Osteoblast (primary cell): ENCODE measurements around the gene RANGRF. TPM values are rescaled to one million over a fixed set of nuclear protein-coding genes. Genes with fewer than 3 reads are reported as not detected.

Source experiments
- DNase-seq: peaks from one replicate; pipeline ENCODE4 v3.0.0; 2011; ENCODE audit warnings: low spot score, mixed read lengths; ENCODE audit not compliant: insufficient read length; ENCODE audit errors: missing footprints
- H2AFZ ChIP-seq: 2 replicates; pipeline ENCODE4 v1.6.0; 2011; ENCODE audit warnings: mild to moderate bottlenecking, low read length
- H3K27ac ChIP-seq: 2 replicates; pipeline ENCODE4 v1.5.1; 2011; ENCODE audit warnings: mild to moderate bottlenecking, low read depth, low read length, moderate library complexity
- H3K27me3 ChIP-seq: 2 replicates; pipeline ENCODE4 v1.6.0; 2012; ENCODE audit warnings: mild to moderate bottlenecking, control low read depth, inconsistent platforms, low read length, moderate library complexity; ENCODE audit not compliant: insufficient read depth
- H3K36me3 ChIP-seq: 2 replicates; pipeline ENCODE4 v1.5.1; 2011; ENCODE audit warnings: mild to moderate bottlenecking, low read length, control low read depth, moderate library complexity; ENCODE audit not compliant: insufficient read depth
- H3K4me1 ChIP-seq: 2 replicates; pipeline ENCODE4 v1.5.1; 2011; ENCODE audit warnings: mild to moderate bottlenecking, low read length, control low read depth, moderate library complexity; ENCODE audit not compliant: insufficient read depth
- H3K4me2 ChIP-seq: 2 replicates; pipeline ENCODE4 v1.6.0; 2011; ENCODE audit warnings: mild to moderate bottlenecking, low read length; ENCODE audit not compliant: insufficient read depth
- H3K4me3 ChIP-seq: fragments of 200-600 bp; sonication (generic); 3 replicates; pipeline ENCODE4 v1.5.1; 2012; ENCODE audit warnings: mild to moderate bottlenecking, low read length, inconsistent platforms; ENCODE audit not compliant: insufficient read depth
- H3K79me2 ChIP-seq: 2 replicates; pipeline ENCODE4 v1.6.0; 2012; ENCODE audit warnings: mild to moderate bottlenecking, low read length, control low read depth, inconsistent platforms; ENCODE audit not compliant: insufficient read depth
- H3K9me3 ChIP-seq: 2 replicates; pipeline ENCODE4 v1.5.1; 2011; ENCODE audit warnings: low read depth, low read length, control low read depth
- H4K20me1 ChIP-seq: 2 replicates; pipeline ENCODE4 v1.6.0; 2012; ENCODE audit warnings: mild to moderate bottlenecking, low read length, control low read depth; ENCODE audit not compliant: insufficient read depth
- CTCF ChIP-seq: IDR thresholded peaks from 2 replicates; pipeline ENCODE4 v1.5.1; 2011; ENCODE audit warnings: mild to moderate bottlenecking, low read depth, low read length, moderate library complexity; ENCODE audit errors: extremely low read depth
- total RNA-seq: library from RNA; depleted of rRNA; stranded (reverse); fragments of >200 nt; gene quantifications from 2 replicates; pipeline ENCODE4 v1.2.3, GENCODE V29; 2012

RANGRF gene
- total RNA-seq, 1 donor, result 8.3 TPM

- Histone ChIP-seq H3K27ac (no peak overlapping the region), H3K4me2 (no peak overlapping the region), H3K79me2 (no peaks in the 10 kb centered on the region), H2AFZ (no peak overlapping the region), H3K4me1 (no peaks in the 10 kb centered on the region), H3K36me3 (no peaks in the 10 kb centered on the region), H4K20me1 (no peaks in the 10 kb centered on the region), H3K4me3 (no peak overlapping the region), H3K9me3 (no peaks in the 10 kb centered on the region), H3K27me3 (peaks cover 70% of the 10 kb centered on the region)
- no peak for TF ChIP-seq CTCF
- peak; percentile 69 for DNase-seq
Observed at GRCh38 chr17:8314797-8315763, 26.6 kb downstream of the RANGRF start.

GRCh38 chr17:8315764-8316217 is 27.3 kb downstream of the RANGRF start:
- H4K20me1 ChIP-seq, result no peaks in the 10 kb centered on the region
- H2AFZ ChIP-seq, result no peak overlapping the region
- DNase-seq, result peak; percentile 62
- H3K36me3 ChIP-seq, result no peaks in the 10 kb centered on the region
- H3K27me3 ChIP-seq, result peaks cover 67% of the 10 kb centered on the region
- H3K4me3 ChIP-seq, result no peak overlapping the region
- no peaks in the 10 kb centered on the region for H3K79me2 ChIP-seq
- H3K9me3 ChIP-seq, result no peaks in the 10 kb centered on the region
- no peak overlapping the region for H3K27ac ChIP-seq
- H3K4me1 ChIP-seq, result no peaks in the 10 kb centered on the region
- no peak for TF ChIP-seq CTCF
- no peak overlapping the region for H3K4me2 ChIP-seq

- H3K9me3 ChIP-seq, result no peaks in the 10 kb centered on the region
- no peaks in the 10 kb centered on the region for H4K20me1 ChIP-seq
- H3K4me2 ChIP-seq, result no peak overlapping the region
- H3K36me3 ChIP-seq, result no peaks in the 10 kb centered on the region
- no peak for TF ChIP-seq CTCF
- H3K4me3 ChIP-seq, result no peak overlapping the region
- no peak overlapping the region for H2AFZ ChIP-seq
- peaks cover 47% of the 10 kb centered on the region for H3K27me3 ChIP-seq
- H3K4me1 ChIP-seq, result no peaks in the 10 kb centered on the region
- no peak for DNase-seq
- no peaks in the 10 kb centered on the region for H3K79me2 ChIP-seq
- H3K27ac ChIP-seq, result no peak overlapping the region
Observed at GRCh38 chr17:8318010-8318935, 29.8 kb downstream of the RANGRF start.

GRCh38 chr17:8320262-8320661 is 31.8 kb downstream of the RANGRF start:
- Histone ChIP-seq H3K27me3 (peaks cover 28% of the 10 kb centered on the region), H3K9me3 (no peaks in the 10 kb centered on the region), H4K20me1 (no peaks in the 10 kb centered on the region), H2AFZ (no peak overlapping the region), H3K4me3 (no peak overlapping the region), H3K4me2 (no peak overlapping the region), H3K79me2 (no peaks in the 10 kb centered on the region), H3K27ac (no peak overlapping the region), H3K36me3 (no peaks in the 10 kb centered on the region), H3K4me1 (no peaks in the 10 kb centered on the region)
- DNase-seq, result no peak
- no peak for TF ChIP-seq CTCF
